K562 (cell line): ENCODE data around the gene MSMO1. TPM values are rescaled to one million over a fixed set of nuclear protein-coding genes. Genes with fewer than 3 reads are reported as not detected.

Source experiments
- ATAC-seq: fragments of 200-7000 bp; cut with Tn5 transposase; 3 replicates; pipeline ENCODE4 v1.9.1; 2020; ENCODE audit warnings: moderate library complexity
- BruUV-seq: library from RNA; stranded (reverse); fragments of 400-500 nt; replicated peaks from 2 replicates; lab custom pipeline; 2021; lab: Mats Ljungman, UMichigan
- CTCF ChIA-PET: fragments of 300-600 bp; formaldehyde crosslinking; extraction: SDS; loops from one replicate; lab custom pipeline; 2021; ENCODE audit warnings: low intra/inter-chr PET ratio; lab: Yijun Ruan, JAX
- POLR2A ChIA-PET: fragments of 300-600, 350-650 bp; sonication (Branson Sonifier 250); formaldehyde crosslinking; extraction: SDS; loops from one replicate; lab custom pipeline; 2021; ENCODE audit warnings: antibody characterized with exemption, inconsistent platforms; lab: Yijun Ruan, JAX
- DNase-seq, 4 experiments: peaks; one replicate each; pipeline versions ENCODE4 v3.0.0 to v3.0.0-alpha.2; 2011 to 2018; ENCODE audit warnings: low spot score in 3 of 4, mixed read lengths in 3 of 4; ENCODE audit errors: extremely low read depth in 1 of 4
- FAIRE-seq: peaks from 2 replicates; lab custom pipeline; 2011; peaks lifted over from hg19 to GRCh38; lab: Jason Lieb, UNC
- H2AFZ ChIP-seq: 2 replicates; pipeline ENCODE4 v1.6.0; 2011; ENCODE audit warnings: low read depth, low read length, control low read depth, inconsistent platforms
- H3K27ac ChIP-seq: fragments of 200-600 bp; 3 replicates; pipeline ENCODE4 v1.8.0; 2011; ENCODE audit warnings: low read depth, mild to moderate bottlenecking, control low read depth, inconsistent platforms, low read length, moderate library complexity, mixed read lengths; ENCODE audit errors: extremely low read depth
- H3K27me3 ChIP-seq, 2 experiments: fragments of 300-600 bp in 1 of 2; 2 replicates in 1 of 2; 3 replicates in 1 of 2; pipeline versions ENCODE4 v1.6.0 to v1.8.0; 2011; ENCODE audit warnings: inconsistent platforms in 2 of 2, low read length in 2 of 2, mild to moderate bottlenecking in 1 of 2, mixed read lengths in 1 of 2, moderate library complexity in 1 of 2; ENCODE audit not compliant: control insufficient read depth in 2 of 2, insufficient read depth in 2 of 2
- H3K36me3 ChIP-seq: fragments of 300-600 bp; 3 replicates; pipeline ENCODE4 v1.8.0; 2011; ENCODE audit warnings: mild to moderate bottlenecking, low read length, inconsistent platforms; ENCODE audit not compliant: control insufficient read depth, insufficient read depth
- H3K4me1 ChIP-seq, 2 experiments: fragments of 200-600 bp in 1 of 2; replicated peaks in 1 of 2; 2 replicates in 1 of 2; 3 replicates in 1 of 2; pipeline versions ENCODE4 v1.5.1 to v1.8.0; 2011; ENCODE audit warnings: inconsistent platforms in 2 of 2, low read length in 2 of 2, mild to moderate bottlenecking in 1 of 2, mixed read lengths in 1 of 2, moderate library complexity in 1 of 2; ENCODE audit not compliant: control insufficient read depth in 2 of 2, insufficient read depth in 2 of 2
- H3K4me2 ChIP-seq: 2 replicates; pipeline ENCODE4 v1.6.1; 2011; ENCODE audit warnings: low read length, control low read depth, inconsistent platforms, mixed read lengths; ENCODE audit not compliant: insufficient read depth
- H3K4me3 ChIP-seq: fragments of 200-600 bp; sonication (generic), shearing (Covaris generic); 2 replicates; pipeline ENCODE4 v1.5.1; 2016; ENCODE audit warnings: control low read depth, inconsistent platforms
- H3K79me2 ChIP-seq: fragments of 200-600 bp; 3 replicates; pipeline ENCODE4 v1.8.0; 2011; ENCODE audit warnings: low read length, inconsistent platforms; ENCODE audit not compliant: control insufficient read depth, insufficient read depth
- H3K9ac ChIP-seq, 2 experiments: 2 replicates each; pipeline versions ENCODE4 v1.6.0 to v1.6.1; 2011; ENCODE audit warnings: low read depth in 2 of 2, low read length in 2 of 2, control low read depth in 1 of 2, inconsistent platforms in 1 of 2, mild to moderate bottlenecking in 1 of 2, mixed read lengths in 1 of 2; ENCODE audit not compliant: insufficient read depth in 1 of 2
- H3K9me1 ChIP-seq: one replicate; pipeline ENCODE4 v1.6.0; 2011; ENCODE audit warnings: inconsistent platforms, mild to moderate bottlenecking, low read length, moderate library complexity; ENCODE audit not compliant: control insufficient read depth, insufficient read depth
- H3K9me3 ChIP-seq: replicated peaks from 2 replicates; pipeline ENCODE4 v1.5.1; 2011; ENCODE audit warnings: low read depth, low read length, inconsistent platforms; ENCODE audit not compliant: control insufficient read depth, insufficient read depth
- H4K20me1 ChIP-seq: replicated peaks from 2 replicates; pipeline ENCODE4 v1.6.1; 2011; ENCODE audit warnings: low read length, inconsistent platforms, mixed read lengths; ENCODE audit not compliant: control insufficient read depth, insufficient read depth
- ARID2 ChIP-seq: fragments of 450-650 bp; IDR thresholded peaks from 2 replicates; pipeline ENCODE4 v1.6.1; 2017; ENCODE audit warnings: antibody characterized with exemption, mild to moderate bottlenecking
- SMARCB1 ChIP-seq: IDR thresholded peaks from 2 replicates; pipeline ENCODE4 v1.6.1; 2011; ENCODE audit warnings: improper control_type of control experiment, low read depth; ENCODE audit not compliant: insufficient read length
- SRSF9 ChIP-seq: fragments of 200-400 bp; formaldehyde crosslinking; IDR thresholded peaks from 2 replicates; pipeline ENCODE4 v1.6.1; 2017; ENCODE audit warnings: low read depth, low read length, borderline replicate concordance
- TCF15 ChIP-seq: fragments of 250-450 bp; sonication (Bioruptor Pico); IDR thresholded peaks from 2 replicates; pipeline ENCODE4 v1.8.0; 2022; ENCODE audit warnings: moderate library complexity, mild to moderate bottlenecking, inconsistent platforms
- TSHZ1 ChIP-seq: fragments of 250-450 bp; sonication (Bioruptor Pico); IDR thresholded peaks from 2 replicates; pipeline ENCODE4 v1.4.0; 2020; ENCODE audit warnings: mild to moderate bottlenecking, moderate library complexity
- ZNF354B ChIP-seq: fragments of 250-450 bp; sonication (Bioruptor Pico); IDR thresholded peaks from 2 replicates; pipeline ENCODE4 v1.4.0; 2020
- WGBS: fragments of 100-300 bp; shearing (Covaris generic); methylation state at CpG from one replicate; pipeline ENCODE4 v1.1.6; 2016; ENCODE audit warnings: low coverage, mixed read lengths; ENCODE audit not compliant: insufficient coverage; ENCODE audit errors: missing lambda C conversion rate; 5-methylcytosine and 5-hydroxymethylcytosine counted together
- in situ Hi-C: fragments of 300-500 bp; cut with MboI; formaldehyde crosslinking; loops from 4 replicates; pipeline ENCODE4 v1.15.0; 2018; ENCODE audit warnings: inconsistent platforms, mixed read lengths
- intact Hi-C: fragments of 100-400 bp; cut with micrococcal nuclease; formaldehyde crosslinking; loops from 2 replicates; pipeline ENCODE4 v1.14.2; 2022
- polyA plus RNA-seq, 8 experiments: library from polyadenylated mRNA; depleted of rRNA in 4 of 8; stranded (reverse) in 5 of 8; unstranded in 3 of 8; fragments of >200 nt; fragmentation: Nextera tagmentation in 2 of 8; fragmentation: Illumina TruSeq in 1 of 8; extraction: Ambion mirVana in 2 of 8; extraction: Trizol in 1 of 8; gene quantifications; 2 replicates each; pipeline versions ENCODE4 v1.2.1 to v1.2.3, GENCODE V29; 2011 to 2014; ENCODE audit warnings: inconsistent platforms in 1 of 8, missing spikeins in 1 of 8
- total RNA-seq, 7 experiments: library from RNA; depleted of rRNA in 6 of 7; stranded (reverse); fragments of >200 nt in 6 of 7; fragmentation: Illumina TruSeq in 2 of 7; extraction: Trizol in 2 of 7; gene quantifications; 2 replicates each; pipeline versions ENCODE4 v1.2.1 to v1.2.3, GENCODE V29; 2011 to 2021; ENCODE audit warnings: low replicate concordance in 1 of 7
- TF ChIP-seq, protein P1 (sequence below), 2 experiments: fragments of 450-650 bp in 1 of 2; sonication (generic) in 1 of 2; formaldehyde crosslinking in 1 of 2; IDR thresholded peaks; 2 replicates each; pipeline versions ENCODE4 v1.7.1 to v1.9.0; 2016 to 2022; ENCODE audit warnings: inconsistent platforms in 1 of 2, mild to moderate bottlenecking in 1 of 2, missing genetic modification reagents in 1 of 2

MSMO1 gene
- total and polyA plus RNA-seq, 9 of the 15 experiments (the other 6 are each of a cell fraction or from before 2014, with no cell fraction given) = 32.0 to 172 (median 63.5) TPM

- TF ChIP-seq TSHZ1 (CRISPR knock-in tag) (no peak), SRSF9 (no peak), ARID2 (0 out of 2 replicates have a peak, but pooled peaks have one; percentile 10), SMARCB1 (no peak), TCF15 (CRISPR knock-in tag) (no peak)
- TF ChIP-seq, all 486 proteins: peak for 13
Measured at GRCh38 chr4:165331823-165332222, 4.4 kb downstream of the MSMO1 start (continued).

DNA sequence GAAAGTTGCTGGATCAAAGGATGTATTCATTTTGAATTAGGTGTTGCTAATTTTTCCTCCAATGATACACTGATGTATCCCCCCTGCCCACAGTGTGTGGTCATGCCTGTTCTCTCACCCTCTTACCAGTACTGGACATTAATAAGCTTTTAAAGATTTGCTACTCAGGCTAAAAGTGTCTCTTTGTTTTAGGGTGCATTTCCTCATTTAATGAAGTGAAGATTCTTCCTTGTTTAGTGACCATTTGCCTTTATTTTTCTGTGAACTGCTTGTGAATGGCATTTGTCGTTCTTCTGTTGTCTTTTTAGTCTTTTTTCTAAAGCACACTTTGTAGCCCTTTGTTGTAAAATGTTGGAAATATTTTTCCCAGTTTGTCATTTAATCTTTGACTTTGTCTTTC is 5.0 kb downstream of the MSMO1 start:
- H3K79me2 ChIP-seq = peaks cover 100% of the 10 kb centered on the region
- FAIRE-seq = no peak
- DNase-seq = no peak
- intact Hi-C loops = no loop called here
- BruUV-seq = no TSS peak
- TF ChIP-seq, protein P1, sequence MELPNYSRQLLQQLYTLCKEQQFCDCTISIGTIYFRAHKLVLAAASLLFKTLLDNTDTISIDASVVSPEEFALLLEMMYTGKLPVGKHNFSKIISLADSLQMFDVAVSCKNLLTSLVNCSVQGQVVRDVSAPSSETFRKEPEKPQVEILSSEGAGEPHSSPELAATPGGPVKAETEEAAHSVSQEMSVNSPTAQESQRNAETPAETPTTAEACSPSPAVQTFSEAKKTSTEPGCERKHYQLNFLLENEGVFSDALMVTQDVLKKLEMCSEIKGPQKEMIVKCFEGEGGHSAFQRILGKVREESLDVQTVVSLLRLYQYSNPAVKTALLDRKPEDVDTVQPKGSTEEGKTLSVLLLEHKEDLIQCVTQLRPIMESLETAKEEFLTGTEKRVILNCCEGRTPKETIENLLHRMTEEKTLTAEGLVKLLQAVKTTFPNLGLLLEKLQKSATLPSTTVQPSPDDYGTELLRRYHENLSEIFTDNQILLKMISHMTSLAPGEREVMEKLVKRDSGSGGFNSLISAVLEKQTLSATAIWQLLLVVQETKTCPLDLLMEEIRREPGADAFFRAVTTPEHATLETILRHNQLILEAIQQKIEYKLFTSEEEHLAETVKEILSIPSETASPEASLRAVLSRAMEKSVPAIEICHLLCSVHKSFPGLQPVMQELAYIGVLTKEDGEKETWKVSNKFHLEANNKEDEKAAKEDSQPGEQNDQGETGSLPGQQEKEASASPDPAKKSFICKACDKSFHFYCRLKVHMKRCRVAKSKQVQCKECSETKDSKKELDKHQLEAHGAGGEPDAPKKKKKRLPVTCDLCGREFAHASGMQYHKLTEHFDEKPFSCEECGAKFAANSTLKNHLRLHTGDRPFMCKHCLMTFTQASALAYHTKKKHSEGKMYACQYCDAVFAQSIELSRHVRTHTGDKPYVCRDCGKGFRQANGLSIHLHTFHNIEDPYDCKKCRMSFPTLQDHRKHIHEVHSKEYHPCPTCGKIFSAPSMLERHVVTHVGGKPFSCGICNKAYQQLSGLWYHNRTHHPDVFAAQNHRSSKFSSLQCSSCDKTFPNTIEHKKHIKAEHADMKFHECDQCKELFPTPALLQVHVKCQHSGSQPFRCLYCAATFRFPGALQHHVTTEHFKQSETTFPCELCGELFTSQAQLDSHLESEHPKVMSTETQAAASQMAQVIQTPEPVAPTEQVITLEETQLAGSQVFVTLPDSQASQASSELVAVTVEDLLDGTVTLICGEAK (IDR thresholded peaks at IDR 0.05) = 0 out of 2 replicates have a peak, but pooled peaks have one; percentile 4
- TF ChIP-seq, protein P1 (CRISPR knock-in tag; IDR thresholded peaks at IDR 0.05) = no peak
- TF ChIP-seq ZNF354B (CRISPR knock-in tag) = no peak
- CTCF ChIA-PET = no interaction called here
- ATAC-seq = no peak
- peaks cover 57% of the 10 kb centered on the region for H4K20me1 ChIP-seq
- H3K9ac ChIP-seq = peak overlapping the region in 1 of 2 experiments; percentile 74; a peak in 3 of 4 replicates
- no peak overlapping the region for H2AFZ ChIP-seq
- H3K9me3 ChIP-seq = no peaks in the 10 kb centered on the region
- POLR2A ChIA-PET = no interaction called here
- H3K4me2 ChIP-seq = peak overlapping the region; percentile 99
- H3K36me3 ChIP-seq = peaks cover 75% of the 10 kb centered on the region
- peaks cover 9 to 10% of the 10 kb centered on the region in 2 experiments; a peak in 4 of 5 replicates for H3K4me1 ChIP-seq
- H3K9me1 ChIP-seq = peaks cover 4% of the 10 kb centered on the region
- H3K27ac ChIP-seq = no peak overlapping the region
- in situ Hi-C loops = no loop called here
- H3K4me3 ChIP-seq = peak overlapping the region; percentile 84
- no peaks in the 10 kb centered on the region for H3K27me3 ChIP-seq
- 29% methylated on average over 1 of the region's 1 CpG for WGBS
